ENCODE measurements around the gene KIF27.

KIF27 gene

DNA sequence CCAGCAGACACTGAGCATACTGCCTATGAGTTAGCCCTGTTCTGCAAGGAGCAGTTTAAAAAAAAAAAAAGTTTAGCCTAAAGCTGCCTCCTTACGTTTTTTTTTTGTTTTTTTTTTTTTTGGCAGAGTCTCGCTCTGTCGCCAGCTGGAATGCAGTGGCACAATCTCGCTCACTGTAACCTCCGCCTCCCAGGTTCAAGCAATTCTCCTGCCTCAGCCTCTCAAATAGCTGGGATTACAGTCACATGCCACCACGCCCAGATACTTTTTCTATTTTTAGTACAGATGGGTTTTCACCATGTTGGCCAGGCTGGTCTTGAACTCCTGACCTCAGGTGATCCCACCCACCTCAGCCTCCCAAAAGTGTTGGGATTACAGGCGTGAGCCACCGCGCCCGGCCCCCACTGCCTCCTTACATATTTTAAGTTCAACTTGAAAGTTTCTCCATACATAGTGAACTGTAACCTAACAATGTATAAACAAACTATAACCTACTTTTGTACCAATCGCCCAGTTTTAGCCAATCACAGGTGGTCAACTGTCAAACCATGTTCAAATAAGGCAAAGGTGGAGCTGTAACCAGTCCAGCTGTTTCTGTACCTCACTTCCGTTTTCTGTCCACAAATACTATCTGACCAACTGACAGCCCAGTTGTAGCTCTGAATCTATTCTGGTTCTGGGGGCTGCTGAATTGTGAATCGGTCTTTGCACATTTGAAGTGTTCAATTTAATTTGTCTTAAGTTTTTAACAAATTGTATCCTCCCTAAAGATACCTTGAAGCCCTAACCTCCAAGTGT, 120.8 kb downstream of the KIF27 start:
- DNase-seq: no peak

- DNase-seq: no peak
Observed at GRCh38 chr9:83794051-83794450, 127.2 kb downstream of the KIF27 start.

DNA sequence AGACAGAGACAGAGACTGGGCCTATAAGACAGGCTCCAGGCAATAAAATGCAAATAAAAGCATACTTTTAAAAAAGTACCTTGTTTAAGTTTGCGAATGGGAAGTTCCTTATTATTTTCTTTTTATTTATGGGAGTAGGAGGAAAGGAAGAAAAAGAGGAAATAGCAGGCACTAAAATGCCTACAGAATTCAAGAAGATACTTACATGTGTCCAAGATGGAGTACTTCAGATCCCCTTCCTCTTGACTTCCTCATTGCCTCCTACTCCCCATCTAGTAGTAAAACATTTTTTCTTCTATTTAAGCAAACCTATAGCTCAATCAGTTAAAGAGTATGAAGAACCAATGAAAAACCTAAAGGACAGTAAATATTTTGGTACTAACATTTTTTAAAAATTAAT, 128.5 kb downstream of the KIF27 start:
- no peak for DNase-seq
